Choroid plexus epithelial cell (primary cell): ENCODE measurements around the gene ZNG1A.
"Not testable (repeated sequence)": the region's sequence is repeated elsewhere in the genome, so short reads cannot be mapped to it uniquely, and the experiment has no call there.

Source experiments
- DNase-seq: peaks from one replicate; pipeline ENCODE4 v3.0.0-alpha.2; 2010; ENCODE audit warnings: low read depth
- H3K4me3 ChIP-seq: 2 replicates; pipeline ENCODE4 v1.5.1; 2011; ENCODE audit warnings: low read depth, mild to moderate bottlenecking, control low read depth, low read length, moderate library complexity
- TF ChIP-seq, protein P1 (sequence below): conservative IDR thresholded peaks from 2 replicates; pipeline ENCODE4 v1.5.1; 2011; ENCODE audit warnings: low read depth, mild to moderate bottlenecking, control low read depth, inconsistent platforms, low read length, moderate library complexity

ZNG1A gene

DNA sequence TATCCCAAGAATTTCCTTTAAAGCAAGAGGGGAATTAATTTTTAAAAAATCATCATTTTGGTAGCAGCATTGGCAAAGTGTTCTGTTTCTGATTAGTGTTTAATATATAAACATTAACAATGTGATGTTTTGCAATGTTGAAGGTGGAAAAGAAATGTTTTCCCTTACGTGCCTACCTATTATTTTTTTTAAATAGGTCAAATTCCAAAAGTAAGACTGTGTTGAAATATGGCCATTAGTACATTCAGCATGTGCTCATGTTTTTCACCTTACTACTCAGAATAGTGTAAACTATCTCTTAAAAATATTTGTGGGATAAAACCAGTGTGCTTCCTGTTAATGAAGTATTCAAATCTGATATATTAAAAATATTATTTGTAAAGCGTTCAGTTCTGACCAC, 39.1 kb upstream of the ZNG1A start:
- no peak overlapping the region for H3K4me3 ChIP-seq
- DNase-seq, result no peak
- TF ChIP-seq, protein P1, sequence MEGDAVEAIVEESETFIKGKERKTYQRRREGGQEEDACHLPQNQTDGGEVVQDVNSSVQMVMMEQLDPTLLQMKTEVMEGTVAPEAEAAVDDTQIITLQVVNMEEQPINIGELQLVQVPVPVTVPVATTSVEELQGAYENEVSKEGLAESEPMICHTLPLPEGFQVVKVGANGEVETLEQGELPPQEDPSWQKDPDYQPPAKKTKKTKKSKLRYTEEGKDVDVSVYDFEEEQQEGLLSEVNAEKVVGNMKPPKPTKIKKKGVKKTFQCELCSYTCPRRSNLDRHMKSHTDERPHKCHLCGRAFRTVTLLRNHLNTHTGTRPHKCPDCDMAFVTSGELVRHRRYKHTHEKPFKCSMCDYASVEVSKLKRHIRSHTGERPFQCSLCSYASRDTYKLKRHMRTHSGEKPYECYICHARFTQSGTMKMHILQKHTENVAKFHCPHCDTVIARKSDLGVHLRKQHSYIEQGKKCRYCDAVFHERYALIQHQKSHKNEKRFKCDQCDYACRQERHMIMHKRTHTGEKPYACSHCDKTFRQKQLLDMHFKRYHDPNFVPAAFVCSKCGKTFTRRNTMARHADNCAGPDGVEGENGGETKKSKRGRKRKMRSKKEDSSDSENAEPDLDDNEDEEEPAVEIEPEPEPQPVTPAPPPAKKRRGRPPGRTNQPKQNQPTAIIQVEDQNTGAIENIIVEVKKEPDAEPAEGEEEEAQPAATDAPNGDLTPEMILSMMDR, result no peak

DNA sequence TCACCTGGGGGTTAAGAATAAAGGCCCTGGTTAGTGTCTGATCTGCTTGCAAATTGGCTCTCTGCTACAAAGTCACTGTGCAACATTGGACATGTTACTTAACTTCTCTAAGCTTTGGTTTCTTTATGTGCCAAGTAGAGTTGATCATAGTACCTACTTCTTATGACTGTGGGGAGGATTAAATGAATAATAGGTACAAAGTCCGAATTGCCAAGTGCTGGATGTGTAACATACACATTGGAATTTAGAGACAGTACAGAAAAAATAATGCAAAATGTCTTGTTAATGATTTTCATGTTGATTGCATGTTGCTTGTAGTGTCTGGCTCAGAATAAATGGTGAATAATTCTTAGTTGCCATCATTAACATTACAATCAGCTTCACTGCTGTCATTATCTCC, 38.0 kb upstream of the ZNG1A start:
- no peak overlapping the region for H3K4me3 ChIP-seq
- TF ChIP-seq, protein P1, result no peak
- DNase-seq, result no peak

DNA sequence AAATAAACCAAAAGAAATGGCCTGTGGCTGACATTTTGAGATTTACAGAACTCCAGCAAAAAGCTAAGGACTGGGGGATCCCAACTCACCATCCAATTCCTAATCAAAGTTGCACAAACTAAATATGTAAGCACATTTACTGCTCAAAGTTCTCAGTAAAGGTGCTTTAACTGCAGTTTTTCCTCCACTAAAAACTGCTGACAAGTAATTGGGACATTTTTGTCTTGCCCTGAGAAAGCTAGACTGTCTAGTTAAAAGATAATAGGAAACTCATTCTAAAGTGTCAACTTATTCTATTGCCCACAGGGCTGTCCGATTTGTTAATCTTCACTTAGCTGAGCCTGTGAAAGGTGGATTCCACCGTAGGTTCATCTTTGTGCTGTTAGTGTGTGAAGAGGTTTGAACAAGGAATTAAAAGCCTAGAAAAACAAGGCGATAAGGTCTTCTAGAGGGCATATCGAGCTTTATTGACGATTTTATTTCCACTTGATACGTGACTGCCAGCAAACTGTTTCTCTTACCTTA, 36.8 kb upstream of the ZNG1A start:
- DNase-seq, result no peak
- TF ChIP-seq, protein P1, result no peak
- no peak overlapping the region for H3K4me3 ChIP-seq

DNA sequence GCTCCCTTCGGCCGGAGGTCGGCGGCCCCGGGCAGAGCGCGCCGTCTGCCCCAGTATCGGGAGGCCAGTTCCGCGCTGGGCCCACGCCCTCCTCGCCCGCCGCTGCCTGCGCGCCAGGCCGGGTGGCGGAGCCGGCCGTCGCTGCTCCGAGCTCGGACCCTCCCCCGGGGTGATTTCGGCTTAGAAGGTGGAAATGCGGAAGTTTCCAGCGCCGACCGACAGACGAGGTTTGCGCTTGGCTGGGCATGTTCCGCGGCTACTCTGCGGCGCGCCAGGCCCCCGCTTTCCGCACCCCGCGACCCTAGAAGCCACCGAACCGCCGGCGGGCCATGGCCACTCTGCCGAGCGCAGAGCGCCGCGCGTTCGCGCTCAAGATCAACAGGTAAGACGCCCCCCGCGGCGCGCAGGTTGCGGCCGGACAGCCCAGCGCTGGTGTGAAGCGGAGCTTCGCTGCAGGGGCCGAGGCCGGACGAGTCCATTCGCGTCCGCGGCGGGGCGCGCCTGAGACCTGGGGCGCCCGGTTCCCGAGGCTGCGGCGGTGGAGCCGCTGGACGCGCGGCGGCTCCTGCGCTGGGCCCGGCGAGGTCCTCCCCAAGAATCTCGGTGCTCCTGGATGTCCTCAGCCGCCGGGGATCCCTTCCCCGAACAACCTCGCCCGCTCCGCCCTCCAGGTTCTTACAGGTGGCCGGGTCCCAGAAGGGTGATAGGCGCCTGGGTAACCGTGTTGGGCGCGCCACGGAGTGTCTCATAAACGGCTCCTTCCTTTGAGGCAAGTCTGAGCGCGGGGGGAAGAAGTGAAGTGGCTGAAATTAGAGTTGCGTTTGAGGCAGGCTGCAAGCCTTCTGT, 36.0 kb upstream of the ZNG1A start, which contains the start of gene DOCK8:
Gene DOCK8 (plus strand): TSS at position 218 of the 846 bp plus-strand sequence. CDS start 112 bp downstream, at position 330.
- peak within 1 kb of the TSS; percentile 49 for H3K4me3 ChIP-seq
- DNase-seq, result peak; percentile 26
- TF ChIP-seq, protein P1, result no peak

DNA sequence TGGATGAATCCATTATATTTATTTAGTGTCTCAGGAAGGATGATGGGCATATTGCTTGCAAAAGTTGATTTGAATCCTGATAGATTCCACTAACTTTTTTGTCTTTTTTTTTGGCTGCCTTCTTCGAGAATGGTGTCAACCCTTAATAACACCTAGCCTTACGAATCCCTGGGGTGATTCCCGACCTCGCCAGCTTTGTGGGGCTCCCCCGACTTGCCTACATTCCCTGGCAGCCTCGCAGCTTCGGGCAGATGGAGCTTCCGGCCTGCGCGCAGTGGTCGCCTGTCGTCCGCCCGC, 35.4 kb upstream of the ZNG1A start:
- TF ChIP-seq, protein P1, result no peak
- no peak for DNase-seq
- H3K4me3 ChIP-seq, result peak overlapping the region; percentile 49

DNA sequence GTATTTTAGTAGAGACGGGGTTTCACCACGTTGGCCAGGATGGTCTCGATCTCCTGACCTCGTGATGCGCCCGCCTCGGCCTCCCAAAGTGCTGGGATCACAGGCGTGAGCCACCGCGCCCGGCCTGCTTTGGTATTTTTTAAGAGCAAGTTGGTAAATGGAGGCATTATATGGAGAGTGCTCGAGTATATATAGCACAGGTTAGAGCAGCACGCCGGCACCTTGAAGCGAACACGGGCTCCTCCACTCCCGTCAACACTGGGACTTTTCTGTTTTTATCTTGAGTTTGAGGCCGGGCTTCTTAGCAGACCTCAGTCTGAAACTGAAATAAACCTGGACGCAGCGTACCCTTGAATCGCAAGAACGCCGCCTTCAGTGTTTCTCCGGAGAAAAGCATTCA, 35.0 kb upstream of the ZNG1A start:
- H3K4me3 ChIP-seq, result not testable (repeated sequence)

DNA sequence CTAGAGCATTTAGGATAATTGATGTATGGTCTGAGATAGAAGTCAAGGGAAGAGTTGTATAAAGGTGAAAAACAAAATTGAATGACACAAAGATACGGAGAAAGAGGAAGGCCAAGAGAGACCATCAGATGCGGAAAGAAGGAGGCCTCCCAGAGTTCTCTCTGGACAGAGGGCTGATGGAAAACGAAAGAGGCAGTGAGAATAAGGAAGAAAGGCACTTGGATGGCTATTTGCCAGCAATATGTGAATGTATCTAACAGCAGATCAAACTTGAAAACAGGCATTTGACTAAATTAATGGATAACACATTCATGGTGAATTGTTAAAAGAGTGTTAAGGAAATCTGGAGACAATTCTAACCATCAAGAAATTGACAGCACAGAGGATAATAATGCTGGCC, 33.4 kb upstream of the ZNG1A start:
- no peak overlapping the region for H3K4me3 ChIP-seq
- TF ChIP-seq, protein P1, result no peak
- no peak for DNase-seq

More for the DNA sequence above, 35.0 kb upstream of the ZNG1A start:
- not testable (repeated sequence) for DNase-seq
